Panc1 (cell line): ENCODE results near the gene CARHSP1.

Source experiments
- CTCF ChIP-seq: fragments of 450-650 bp; IDR thresholded peaks from 2 replicates; pipeline ENCODE4 v1.5.1; 2017; ENCODE audit warnings: mild to moderate bottlenecking
- REST ChIP-seq, 2 experiments: IDR thresholded peaks; 2 replicates each; pipeline ENCODE4 v1.6.1; 2011 to 2012; ENCODE audit warnings: low read depth in 2 of 2, control low read depth in 1 of 2, low read length in 1 of 2, mild to moderate bottlenecking in 1 of 2, moderate library complexity in 1 of 2; ENCODE audit not compliant: insufficient read depth in 1 of 2
- SIN3A ChIP-seq: IDR thresholded peaks from 2 replicates; pipeline ENCODE4 v1.6.1; 2012; ENCODE audit warnings: low read depth, mild to moderate bottlenecking, low read length, moderate library complexity, borderline replicate concordance; ENCODE audit not compliant: insufficient read depth
- TCF7L2 ChIP-seq: IDR thresholded peaks from 2 replicates; pipeline ENCODE4 v1.6.1; 2011; ENCODE audit warnings: mild to moderate bottlenecking, low read depth, low read length, inconsistent platforms

GRCh38 chr16:8882725-8883377 lies 14.0 kb upstream of the CARHSP1 start:
- TF ChIP-seq CTCF (no peak), REST (IDR thresholded peaks at IDR 0.05; ENCODE audit: insufficient read depth in 1 of 2, low read depth in 2 of 2, low read length in 1 of 2) (no peak), TCF7L2 (no peak), SIN3A (no peak)
